OCI-LY7 (cell line): ENCODE measurements around the gene AGPAT2. TPM values are rescaled to one million over a fixed set of nuclear protein-coding genes. Genes with fewer than 3 reads are reported as not detected.
A peak's percentile ranks its signal among the peaks of the same experiment; 100 is the strongest.

Source experiments
- BruUV-seq: library from RNA; stranded (reverse); fragments of 400-500 nt; replicated peaks from 2 replicates; lab custom pipeline; 2021; lab: Mats Ljungman, UMichigan
- CTCF ChIA-PET: fragments of 300-600 bp; sonication (Branson Sonifier 250); formaldehyde crosslinking; loops from one replicate; lab custom pipeline; 2022; ENCODE audit warnings: antibody characterized with exemption; ENCODE audit not compliant: unreplicated experiment; lab: Charles Lee
- POLR2A ChIA-PET: fragments of 300-600 bp; sonication (Branson Sonifier 250); formaldehyde crosslinking; loops from one replicate; lab custom pipeline; 2022; ENCODE audit warnings: antibody characterized with exemption; lab: Charles Lee
- DNase-seq: peaks from one replicate; pipeline ENCODE4 v3.0.0-alpha.2; 2015; ENCODE audit warnings: low spot score
- H2AFZ ChIP-seq: fragments of 200-600 bp; sonication (generic), shearing (Covaris generic); 2 replicates; pipeline ENCODE4 v1.6.1; 2014; ENCODE audit warnings: mild to moderate bottlenecking, antibody characterized with exemption, low read length, moderate library complexity
- H3K27ac ChIP-seq: fragments of 200-600 bp; sonication (generic); 2 replicates; pipeline ENCODE4 v1.5.1; 2014; ENCODE audit warnings: mixed run types, low read depth, mild to moderate bottlenecking, moderate library complexity, low read length, inconsistent platforms; ENCODE audit not compliant: poor library complexity, severe bottlenecking
- H3K36me3 ChIP-seq: fragments of 200-600 bp; sonication (generic); 2 replicates; pipeline ENCODE4 v1.6.1; 2014; ENCODE audit warnings: mild to moderate bottlenecking, antibody characterized with exemption, low read length, moderate library complexity, mixed read lengths; ENCODE audit not compliant: insufficient read depth
- H3K4me1 ChIP-seq: fragments of 200-600 bp; sonication (generic); 2 replicates; pipeline ENCODE4 v1.5.1; 2014; ENCODE audit warnings: mild to moderate bottlenecking, low read length; ENCODE audit not compliant: insufficient read depth, poor library complexity, severe bottlenecking
- H3K4me2 ChIP-seq: fragments of 200-600 bp; sonication (generic); 2 replicates; pipeline ENCODE4 v1.6.1; 2014; ENCODE audit warnings: mild to moderate bottlenecking, low read length
- H3K4me3 ChIP-seq: fragments of 200-600 bp; sonication (generic); 2 replicates; pipeline ENCODE4 v1.5.1; 2014; ENCODE audit warnings: mild to moderate bottlenecking, low read depth, low read length; ENCODE audit not compliant: poor library complexity, severe bottlenecking
- H3K79me2 ChIP-seq: fragments of 200-600 bp; sonication (generic); 2 replicates; pipeline ENCODE4 v1.6.1; 2016; ENCODE audit warnings: low read depth, mild to moderate bottlenecking, low read length, moderate library complexity, mixed read lengths; ENCODE audit not compliant: insufficient read depth
- H3K9me2 ChIP-seq: fragments of 200-600 bp; sonication (generic); 2 replicates; pipeline ENCODE4 v1.6.1; 2016; ENCODE audit warnings: mild to moderate bottlenecking, low read length, mixed read lengths; ENCODE audit not compliant: insufficient read depth
- H3K9me3 ChIP-seq: fragments of 200-600 bp; sonication (generic); 2 replicates; pipeline ENCODE4 v1.6.1; 2014; ENCODE audit warnings: mild to moderate bottlenecking, mixed run types, low read length, mixed read lengths
- H4K20me1 ChIP-seq: fragments of 200-600 bp; sonication (generic); 2 replicates; pipeline ENCODE4 v1.6.1; 2014; ENCODE audit warnings: mild to moderate bottlenecking, antibody characterized with exemption, low read length, moderate library complexity, mixed read lengths; ENCODE audit not compliant: insufficient read depth
- CTCF ChIP-seq: fragments of 200-600 bp; sonication (generic); conservative IDR thresholded peaks from 2 replicates; pipeline ENCODE4 v1.5.1; 2014; ENCODE audit warnings: mild to moderate bottlenecking, antibody characterized with exemption, low read length, moderate library complexity, mixed read lengths
- EZH2phosphoT487 ChIP-seq: fragments of 200-600 bp; sonication (generic); IDR thresholded peaks from 2 replicates; pipeline ENCODE4 v1.6.1; 2018; ENCODE audit warnings: low read depth, borderline replicate concordance, mild to moderate bottlenecking, mixed run types, antibody characterized with exemption, low read length, moderate library complexity, mixed read lengths
- intact Hi-C: fragments of 100-400 bp; cut with micrococcal nuclease; formaldehyde crosslinking; loops from one replicate; pipeline ENCODE4 v1.10.0; 2022; ENCODE audit not compliant: unreplicated experiment
- total RNA-seq, 2 experiments: library from RNA; depleted of rRNA in 1 of 2; stranded (reverse); fragments of >200 nt in 1 of 2; shearing (Covaris generic) in 1 of 2; gene quantifications; 2 replicates each; pipeline ENCODE4 v1.2.3, GENCODE V29; 2014 to 2022

Gene AGPAT2
- total RNA-seq, 2 experiments from 2014 or later, result 18.3 to 20.8 TPM

GRCh38 chr9:136629879-136630661 is 57.2 kb downstream of the AGPAT2 start:
- Histone ChIP-seq H3K4me2 (no peak overlapping the region), H2AFZ (no peak overlapping the region)
- POLR2A ChIA-PET, result no interaction called here

GRCh38 chr9:136629001-136629878 is 58.0 kb downstream of the AGPAT2 start:
- intact Hi-C loops, result no loop called here
- no peak overlapping the region for H3K4me2 ChIP-seq
- H3K4me1 ChIP-seq, result no peaks in the 10 kb centered on the region
- DNase-seq, result no peak
- no peaks in the 10 kb centered on the region for H4K20me1 ChIP-seq
- no peak overlapping the region for H3K4me3 ChIP-seq
- no TSS peak for BruUV-seq
- no peak overlapping the region for H2AFZ ChIP-seq
- no peak overlapping the region for H3K27ac ChIP-seq
- H3K9me3 ChIP-seq, result no peaks in the 10 kb centered on the region
- no peaks in the 10 kb centered on the region for H3K36me3 ChIP-seq
- H3K9me2 ChIP-seq, result no peaks in the 10 kb centered on the region
- H3K79me2 ChIP-seq, result no peaks in the 10 kb centered on the region
- POLR2A ChIA-PET, result no interaction called here
- CTCF ChIA-PET, result no interaction called here
- TF ChIP-seq EZH2phosphoT487, result no peak
- TF ChIP-seq CTCF, result no peak

More at GRCh38 chr9:136629879-136630661, 57.2 kb downstream of the AGPAT2 start:
- no peaks in the 10 kb centered on the region for H3K9me3 ChIP-seq
- no peaks in the 10 kb centered on the region for H3K79me2 ChIP-seq
- peak; percentile 48 for DNase-seq
- H4K20me1 ChIP-seq, result no peaks in the 10 kb centered on the region
- no peaks in the 10 kb centered on the region for H3K36me3 ChIP-seq
- no TSS peak for BruUV-seq
- TF ChIP-seq EZH2phosphoT487 (no peak), CTCF (peak; percentile 75)
- no peaks in the 10 kb centered on the region for H3K9me2 ChIP-seq
- CTCF ChIA-PET, result no interaction called here
- intact Hi-C loops, result no loop called here
- no peak overlapping the region for H3K27ac ChIP-seq
- H3K4me3 ChIP-seq, result no peak overlapping the region
- H3K4me1 ChIP-seq, result no peaks in the 10 kb centered on the region

- TF ChIP-seq EZH2phosphoT487, result no peak
- no peak for TF ChIP-seq CTCF
- POLR2A ChIA-PET, result no interaction called here
- Histone ChIP-seq H3K4me1 (no peaks in the 10 kb centered on the region), H3K36me3 (no peaks in the 10 kb centered on the region), H3K27ac (no peak overlapping the region), H3K4me3 (no peak overlapping the region), H2AFZ (no peak overlapping the region), H3K9me2 (no peaks in the 10 kb centered on the region), H3K79me2 (no peaks in the 10 kb centered on the region), H4K20me1 (no peaks in the 10 kb centered on the region), H3K9me3 (no peaks in the 10 kb centered on the region), H3K4me2 (no peak overlapping the region)
- no peak for DNase-seq
- CTCF ChIA-PET, result no interaction called here
- BruUV-seq, result no TSS peak
- intact Hi-C loops, result no loop called here
Observed at GRCh38 chr9:136628268-136628667, 59.0 kb downstream of the AGPAT2 start.
